ENCODE data around the gene HK2. TPM values are rescaled to one million over a fixed set of nuclear protein-coding genes. Genes with fewer than 3 reads are reported as not detected.

Gene HK2
- total and polyA plus RNA-seq, 2 experiments from 2014 or later = 24.2 to 25.3 TPM

GRCh38 chr2:74862020-74862964 lies 28.4 kb downstream of the HK2 start:
- Histone ChIP-seq H3K4me2 (ENCODE audit: unreplicated experiment) (no peak overlapping the region), H3K36me3 (ENCODE audit: low read depth) (peaks cover 8% of the 10 kb centered on the region; the same call in 1 of the 2 replicates), H3K27ac (no peak overlapping the region), H2AFZ (no peak overlapping the region), H3K9ac (no peak overlapping the region), H4K20me1 (ENCODE audit: insufficient read depth) (peaks cover 12% of the 10 kb centered on the region), H3K4me1 (ENCODE audit: insufficient read depth) (peaks cover 15% of the 10 kb centered on the region), H3K79me2 (ENCODE audit: insufficient read depth) (peaks cover 88% of the 10 kb centered on the region), H3K4me3 (no peak overlapping the region), H3K9me3 (ENCODE audit: low read depth) (no peaks in the 10 kb centered on the region), H3K9me2 (ENCODE audit: insufficient read depth) (no peaks in the 10 kb centered on the region), H3K27me3 (replicated peaks; ENCODE audit: insufficient read depth) (no peaks in the 10 kb centered on the region), H3F3A (ENCODE audit: insufficient read depth) (no peaks in the 10 kb centered on the region)
- WGBS, 2 experiments (ENCODE audit: low coverage in 1 of 2, low lambda C conversion rate in 2 of 2, missing lambda C conversion rate in 2 of 2) = 92 to 93% methylated on average over 17 of the region's 17 CpGs
- no peak for DNase-seq
- in situ Hi-C loops (cut with MboI) = no loop called here
- no peak for TF ChIP-seq EZH2phosphoT487 (IDR thresholded peaks at IDR 0.05; ENCODE audit: insufficient read depth, low read depth)

- Histone ChIP-seq H3K79me2 (ENCODE audit: insufficient read depth) (peaks cover 89% of the 10 kb centered on the region), H3K27ac (no peak overlapping the region), H3K4me1 (ENCODE audit: insufficient read depth) (peaks cover 25% of the 10 kb centered on the region), H3K4me2 (ENCODE audit: unreplicated experiment) (no peak overlapping the region), H3K9me3 (ENCODE audit: low read depth) (no peaks in the 10 kb centered on the region), H4K20me1 (ENCODE audit: insufficient read depth) (peaks cover 9% of the 10 kb centered on the region), H2AFZ (no peak overlapping the region), H3F3A (ENCODE audit: insufficient read depth) (peaks cover 7% of the 10 kb centered on the region; the same call in 1 of the 2 replicates), H3K36me3 (ENCODE audit: low read depth) (peaks cover 10% of the 10 kb centered on the region), H3K27me3 (replicated peaks; ENCODE audit: insufficient read depth) (no peaks in the 10 kb centered on the region), H3K9ac (no peak overlapping the region), H3K4me3 (no peak overlapping the region), H3K9me2 (ENCODE audit: insufficient read depth) (no peaks in the 10 kb centered on the region)
- WGBS, 2 experiments (ENCODE audit: low coverage in 1 of 2, low lambda C conversion rate in 2 of 2, missing lambda C conversion rate in 2 of 2) = 67 to 77% methylated on average over 3 of the region's 3 CpGs
- TF ChIP-seq EZH2phosphoT487 (IDR thresholded peaks at IDR 0.05; ENCODE audit: insufficient read depth, low read depth) (no peak), EZH2 (IDR thresholded peaks at IDR 0.05; ENCODE audit: insufficient read depth, poor library complexity, severe bottlenecking) (no peak)
- in situ Hi-C loops (cut with MboI) = no loop called here
- no peak for DNase-seq
These were observed 29.9 kb downstream of the HK2 start for GRCh38 chr2:74863802-74864248.

- WGBS, 2 experiments (ENCODE audit: low coverage in 1 of 2, low lambda C conversion rate in 2 of 2, missing lambda C conversion rate in 2 of 2) = 80 to 89% methylated on average over 20 of the region's 20 CpGs
- TF ChIP-seq EZH2 (IDR thresholded peaks at IDR 0.05; ENCODE audit: insufficient read depth, poor library complexity, severe bottlenecking) (no peak), EZH2phosphoT487 (IDR thresholded peaks at IDR 0.05; ENCODE audit: insufficient read depth, low read depth) (no peak)
- Histone ChIP-seq H3F3A (ENCODE audit: insufficient read depth) (peaks cover 15% of the 10 kb centered on the region; the same call in 1 of the 2 replicates), H3K4me3 (no peak overlapping the region), H4K20me1 (ENCODE audit: insufficient read depth) (peaks cover 4% of the 10 kb centered on the region; the same call in 1 of the 2 replicates), H3K4me1 (ENCODE audit: insufficient read depth) (peaks cover 25% of the 10 kb centered on the region), H3K9me2 (ENCODE audit: insufficient read depth) (no peaks in the 10 kb centered on the region), H3K27me3 (replicated peaks; ENCODE audit: insufficient read depth) (no peaks in the 10 kb centered on the region), H3K27ac (no peak overlapping the region), H3K79me2 (ENCODE audit: insufficient read depth) (peaks cover 87% of the 10 kb centered on the region), H3K36me3 (ENCODE audit: low read depth) (peaks cover 22% of the 10 kb centered on the region), H3K9ac (no peak overlapping the region), H3K9me3 (ENCODE audit: low read depth) (no peaks in the 10 kb centered on the region), H3K4me2 (ENCODE audit: unreplicated experiment) (no peak overlapping the region), H2AFZ (no peak overlapping the region)
- peak; percentile 65 for DNase-seq
- in situ Hi-C loops (cut with MboI) = no loop called here
These were observed 31.1 kb downstream of the HK2 start for GRCh38 chr2:74864728-74865722.

All from GM23248 (cell line).